ENCODE measurements around the gene PLPP2. TPM values are rescaled to one million over a fixed set of nuclear protein-coding genes. Genes with fewer than 3 reads are reported as not detected.

Gene PLPP2
- total RNA-seq, 1 donor from 2014 or later = 1.8 TPM

- DNase-seq (ENCODE audit: low spot score) (no peak), ATAC-seq (no peak)
Observed at GRCh38 chr19:317710-318508, 26.7 kb upstream of the PLPP2 start.

GRCh38 chr19:315811-316210 lies 24.6 kb upstream of the PLPP2 start:
- no peak for ATAC-seq
- no peak for DNase-seq (ENCODE audit: low spot score)

GRCh38 chr19:313988-314815 lies 23.0 kb upstream of the PLPP2 start:
- DNase-seq (ENCODE audit: low spot score) = no peak

GRCh38 chr19:313169-313987 lies 22.2 kb upstream of the PLPP2 start:
- DNase-seq (ENCODE audit: low spot score) (no peak), ATAC-seq (no peak)

More at GRCh38 chr19:313988-314815, 23.0 kb upstream of the PLPP2 start:
- no peak for ATAC-seq

- DNase-seq (ENCODE audit: low spot score) = no peak
- no peak for ATAC-seq
Observed at GRCh38 chr19:311813-312261, 20.6 kb upstream of the PLPP2 start.

GRCh38 chr19:310781-311496 lies 19.7 kb upstream of the PLPP2 start:
- no peak for DNase-seq (ENCODE audit: low spot score)
- ATAC-seq = no peak

- no peak for ATAC-seq
- no peak for DNase-seq (ENCODE audit: low spot score)
Observed at GRCh38 chr19:310141-310651, 19.0 kb upstream of the PLPP2 start.

GRCh38 chr19:309206-309565 lies 18.0 kb upstream of the PLPP2 start:
- DNase-seq (ENCODE audit: low spot score) (no peak), ATAC-seq (no peak)

GRCh38 chr19:308471-309205 lies 17.4 kb upstream of the PLPP2 start:
- DNase-seq (ENCODE audit: low spot score) (no peak), ATAC-seq (peak; percentile 9)

- no peak for ATAC-seq
- no peak for DNase-seq (ENCODE audit: low spot score)
Observed at GRCh38 chr19:307793-308420, 16.7 kb upstream of the PLPP2 start.

GRCh38 chr19:307111-307531 lies 15.9 kb upstream of the PLPP2 start:
- ATAC-seq (no peak), DNase-seq (ENCODE audit: low spot score) (no peak)

- DNase-seq (ENCODE audit: low spot score) (no peak), ATAC-seq (peak; percentile 18)
Observed at GRCh38 chr19:306151-306900, 15.1 kb upstream of the PLPP2 start.

GRCh38 chr19:305240-306150 lies 14.3 kb upstream of the PLPP2 start:
- DNase-seq (ENCODE audit: low spot score) = no peak
- ATAC-seq = no peak

- no peak for DNase-seq (ENCODE audit: low spot score)
- ATAC-seq = peak; percentile 60
Observed at GRCh38 chr19:296476-297225, 5.4 kb upstream of the PLPP2 start.

- ATAC-seq = no peak
Observed at GRCh38 chr19:295687-296370, 4.6 kb upstream of the PLPP2 start.

More at GRCh38 chr19:295687-296370, 4.6 kb upstream of the PLPP2 start:
- DNase-seq (ENCODE audit: low spot score) = no peak
